NCI-H524 (cell line): ENCODE results near the gene POLR2C.
"Not testable (repeated sequence)": the region's sequence is repeated elsewhere in the genome, so short reads cannot be mapped to it uniquely, and the experiment has no call there.

Experiments used
- DNase-seq, 2 experiments: peaks; one replicate each; lab custom pipeline; 2025; lab: John Stamatoyannopoulos, UW

The POLR2C gene

DNA sequence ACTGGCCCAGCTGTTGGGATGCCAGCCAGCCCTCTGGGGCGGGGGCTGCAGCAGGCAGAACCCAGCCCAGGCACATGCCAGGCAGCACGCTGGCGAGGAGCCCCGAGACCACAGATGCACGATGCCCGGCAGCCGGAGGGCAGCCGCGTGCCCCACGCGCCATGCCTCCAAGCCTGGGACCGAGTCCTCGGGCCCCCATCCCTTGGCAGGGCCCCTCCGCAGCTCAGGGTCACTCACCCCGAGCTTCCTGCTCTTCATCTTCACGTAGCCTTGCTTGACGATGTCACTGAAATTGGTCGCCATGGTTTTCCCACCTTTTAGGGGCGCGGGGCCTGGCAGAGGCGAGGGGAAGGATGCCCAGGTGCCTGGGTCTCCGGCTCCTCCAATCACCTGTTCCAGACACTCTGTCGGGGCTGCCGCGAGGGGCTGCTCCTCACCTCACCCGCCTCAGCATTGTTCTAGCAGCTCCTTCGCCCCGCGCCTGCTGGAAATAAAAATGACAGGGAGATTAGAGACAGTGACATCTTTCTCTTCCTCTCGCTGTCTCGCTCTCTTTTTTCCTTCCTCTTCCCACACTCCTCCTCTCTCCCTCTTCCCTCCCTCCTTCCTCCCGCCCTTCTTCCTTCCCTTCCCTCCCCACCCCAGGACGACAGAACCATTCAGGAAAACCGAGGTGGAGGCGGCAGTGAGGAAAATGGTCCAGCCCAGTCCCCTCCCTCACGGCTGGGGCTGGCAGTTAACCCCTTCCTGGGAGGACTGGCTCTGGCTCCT, 16.9 kb downstream of the POLR2C start:
- DNase-seq = peak; percentile 39 to 61

DNA sequence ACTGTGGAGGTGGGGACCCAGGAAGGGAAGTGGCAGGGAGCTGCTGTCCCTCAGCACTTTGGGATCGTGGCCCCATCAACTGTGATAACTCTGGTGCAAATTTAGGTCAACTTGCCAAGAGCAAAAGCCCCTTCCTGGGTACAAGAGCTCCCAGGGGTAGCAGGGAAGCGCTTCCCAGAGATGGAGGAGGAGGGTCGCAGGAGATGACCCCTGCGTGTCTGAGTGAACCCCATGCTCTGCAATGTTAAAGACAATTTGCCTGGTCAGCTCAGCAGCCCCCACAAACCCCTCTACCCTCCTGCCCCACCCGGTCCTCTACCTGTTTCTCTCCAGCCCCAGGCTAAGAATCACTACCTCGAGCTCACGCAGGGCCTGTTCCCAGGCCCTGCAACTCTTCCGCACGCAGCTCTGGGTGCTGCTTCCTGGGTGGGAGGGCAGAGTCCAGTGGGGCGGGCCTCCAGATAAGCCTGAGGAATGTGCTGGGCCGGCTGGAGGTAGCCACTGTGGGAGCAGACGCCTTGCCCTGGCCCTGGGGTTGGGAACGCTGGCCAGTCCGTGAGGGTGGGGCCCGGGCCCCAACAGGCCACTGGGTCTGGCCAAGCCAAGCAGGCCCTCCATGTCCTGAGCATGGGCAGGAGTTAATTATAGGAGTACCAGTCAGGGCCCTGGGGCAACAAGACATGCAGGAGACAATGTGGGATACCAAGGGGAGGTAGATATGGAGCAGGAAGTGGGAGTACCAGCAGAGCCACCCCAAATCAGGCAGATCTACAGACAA, 17.7 kb downstream of the POLR2C start:
- DNase-seq = no peak

DNA sequence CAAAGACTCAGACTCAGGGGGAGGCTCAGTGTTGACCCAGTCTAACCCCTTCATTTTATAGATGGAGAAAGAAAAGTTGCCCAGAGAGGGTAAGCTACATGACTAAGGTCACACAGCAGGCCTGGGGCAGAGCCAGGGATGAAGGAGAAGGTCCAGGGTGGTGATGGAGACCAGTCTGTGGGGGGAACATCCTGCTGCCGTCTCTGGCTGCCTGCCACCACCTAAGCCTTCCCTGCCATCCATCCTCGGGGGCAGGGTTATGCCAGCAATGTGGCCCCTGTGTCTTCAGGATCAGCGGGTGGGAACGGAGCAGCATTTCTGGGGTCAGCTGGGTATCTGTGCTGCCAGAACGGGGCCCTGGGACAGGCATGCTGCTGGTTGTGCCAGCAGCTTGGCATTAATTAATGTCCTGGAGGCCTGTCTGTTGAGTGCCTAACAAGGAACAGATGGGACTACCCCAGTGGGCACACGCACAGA, 18.3 kb downstream of the POLR2C start:
- DNase-seq = peak; percentile 63 to 82

DNA sequence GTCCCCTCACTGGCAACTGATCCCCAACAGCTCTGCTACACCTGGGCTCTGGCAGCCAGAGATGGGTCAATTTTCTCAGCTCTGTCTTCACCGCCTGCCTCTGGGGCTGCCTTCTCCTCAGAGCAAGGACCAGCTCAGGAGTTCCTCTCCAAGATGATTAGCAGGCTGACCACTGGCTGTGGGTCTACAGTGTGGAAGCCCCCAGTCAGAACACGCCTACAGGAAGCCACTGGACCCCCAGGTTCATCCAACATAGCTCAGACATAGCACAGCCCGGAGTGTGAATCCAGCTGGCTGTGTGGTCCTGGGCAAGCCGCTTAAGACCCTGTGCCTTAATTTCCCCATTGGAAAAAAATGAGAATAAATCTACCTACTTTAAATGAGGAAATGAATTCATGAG, 18.9 kb downstream of the POLR2C start:
- no peak for DNase-seq

DNA sequence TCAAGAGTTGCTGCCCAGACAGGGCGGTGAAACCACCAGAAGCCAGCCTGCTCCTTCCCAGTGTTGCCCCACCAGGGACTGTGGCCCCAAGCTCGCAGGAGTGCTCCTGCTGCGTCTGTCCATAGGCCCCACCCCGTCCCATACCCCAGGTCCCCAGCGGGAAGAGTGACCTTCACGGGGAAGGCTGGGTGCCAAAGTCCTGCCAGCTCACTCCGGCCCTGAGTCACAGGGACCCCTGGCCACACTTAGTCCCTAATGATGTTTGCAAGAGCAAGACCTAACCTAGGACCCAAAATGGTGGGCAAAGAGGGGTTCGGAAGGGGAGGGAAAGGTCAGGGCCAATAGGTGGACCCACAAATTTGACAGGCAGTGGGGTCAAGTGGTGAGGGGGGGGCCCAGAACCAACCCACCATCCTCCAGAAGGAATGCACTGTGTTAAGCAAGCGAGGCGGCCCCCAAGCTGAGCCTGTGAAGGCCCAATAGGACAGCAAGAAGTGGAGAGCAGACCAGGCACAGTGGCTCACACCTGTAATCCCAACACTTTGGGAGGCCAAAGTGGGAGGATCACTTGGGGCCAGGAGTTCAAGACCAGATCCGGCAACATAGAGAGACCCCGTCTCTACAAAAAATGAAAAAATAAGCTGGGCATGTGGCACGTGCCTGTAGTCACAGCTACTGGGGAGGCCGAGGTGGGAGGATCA, 20.5 kb downstream of the POLR2C start:
- no peak for DNase-seq

DNA sequence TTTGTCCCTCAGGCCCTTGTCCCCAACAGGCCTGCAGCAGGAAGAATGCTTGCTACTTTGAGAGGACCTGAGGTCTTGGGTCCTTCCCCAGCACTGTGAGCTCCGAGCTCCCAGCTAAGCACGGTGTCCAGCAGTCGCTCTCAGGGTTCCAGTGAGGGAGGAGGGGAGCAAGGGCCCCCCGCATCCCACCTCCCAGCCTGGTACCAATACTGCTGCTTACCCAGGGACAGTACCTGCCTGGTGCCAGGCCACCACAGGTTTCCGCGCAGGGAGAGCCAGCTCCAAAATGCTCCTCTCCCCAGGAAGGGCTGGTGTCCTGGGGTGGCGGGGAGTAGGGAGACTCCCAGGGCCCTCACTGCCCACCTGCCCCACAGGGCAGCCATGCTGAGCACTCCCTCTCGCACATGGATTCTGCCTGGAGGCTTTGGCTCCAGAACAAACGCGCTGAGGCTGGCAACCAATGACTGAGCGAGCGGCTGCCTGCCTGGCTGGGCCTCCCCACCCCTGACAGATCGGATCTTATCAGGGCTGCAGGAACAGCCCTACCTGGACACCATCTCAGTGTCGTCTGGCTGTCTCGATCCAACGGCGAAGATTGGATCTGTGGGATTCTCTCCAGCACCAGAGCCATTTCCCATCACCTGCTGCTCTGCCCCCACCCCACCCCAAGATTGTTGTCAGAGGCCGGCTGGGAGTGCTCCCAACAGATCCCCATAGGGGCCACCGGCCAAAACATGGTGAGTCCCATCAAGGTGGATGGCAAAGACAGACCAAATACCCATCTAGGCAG, 21.4 kb downstream of the POLR2C start:
- no peak for DNase-seq

DNA sequence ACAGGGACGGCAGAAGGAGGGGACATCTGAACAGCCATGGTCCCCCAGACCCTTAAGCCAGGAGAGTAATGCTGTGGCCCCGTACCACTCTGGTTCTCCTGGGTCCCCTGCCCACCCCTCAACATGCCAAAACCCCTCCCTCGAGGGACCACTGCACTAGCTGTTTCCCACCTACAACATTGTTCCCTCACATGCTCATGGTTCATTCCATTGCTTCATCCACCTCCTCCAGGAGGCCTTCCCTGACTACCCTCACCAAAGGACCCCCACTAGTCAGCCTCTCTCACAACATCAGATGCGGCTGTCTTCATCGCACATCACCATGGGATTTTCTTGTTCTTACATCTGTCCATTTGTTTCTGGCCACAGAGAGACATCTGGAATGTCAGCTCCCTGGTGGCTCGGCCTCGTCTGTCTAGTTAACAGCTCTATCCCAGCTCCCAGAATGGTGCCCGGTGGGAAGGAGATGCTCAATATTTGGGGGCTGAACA, 22.1 kb downstream of the POLR2C start:
- DNase-seq = no peak

DNA sequence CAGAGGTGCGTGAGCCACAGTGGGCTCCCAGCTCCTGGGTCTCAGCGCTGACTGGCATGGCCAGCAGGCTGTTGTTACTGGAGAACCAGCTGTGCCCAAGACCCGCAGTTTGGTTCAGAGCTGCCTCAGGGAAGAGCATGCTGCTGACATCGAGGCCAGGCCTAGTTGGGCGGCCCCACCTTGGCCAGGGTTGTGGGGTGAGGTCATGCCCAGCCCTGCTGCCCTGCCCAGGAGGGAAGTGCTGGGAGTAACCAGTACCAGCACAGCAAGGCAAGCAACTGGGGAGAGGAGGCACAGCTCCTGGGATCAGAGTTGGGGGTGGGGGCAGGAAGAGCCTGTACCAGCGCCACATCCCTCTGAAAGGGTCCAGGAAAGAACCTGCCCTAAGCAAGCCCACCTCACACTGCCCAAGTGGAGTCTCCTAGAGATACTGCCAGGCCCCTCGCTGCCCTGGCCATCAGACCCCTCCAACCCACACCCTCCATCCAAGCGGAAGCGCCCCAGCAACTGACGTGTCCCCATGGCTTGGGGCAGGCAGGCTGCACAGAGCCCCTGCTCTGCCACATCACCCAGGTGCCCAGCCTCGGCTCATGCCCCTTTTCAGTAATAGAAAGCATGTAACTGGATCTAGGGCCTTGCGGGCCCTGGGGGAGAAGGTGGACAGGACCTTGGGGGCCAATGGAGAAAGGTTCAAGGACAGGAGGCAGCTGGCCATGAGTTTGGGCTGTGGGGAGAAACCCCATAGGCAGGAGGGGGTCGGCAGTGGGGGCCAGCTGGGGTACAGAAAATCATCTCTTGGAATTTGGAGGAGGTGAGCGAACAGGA, 22.8 kb downstream of the POLR2C start:
- DNase-seq = no peak

DNA sequence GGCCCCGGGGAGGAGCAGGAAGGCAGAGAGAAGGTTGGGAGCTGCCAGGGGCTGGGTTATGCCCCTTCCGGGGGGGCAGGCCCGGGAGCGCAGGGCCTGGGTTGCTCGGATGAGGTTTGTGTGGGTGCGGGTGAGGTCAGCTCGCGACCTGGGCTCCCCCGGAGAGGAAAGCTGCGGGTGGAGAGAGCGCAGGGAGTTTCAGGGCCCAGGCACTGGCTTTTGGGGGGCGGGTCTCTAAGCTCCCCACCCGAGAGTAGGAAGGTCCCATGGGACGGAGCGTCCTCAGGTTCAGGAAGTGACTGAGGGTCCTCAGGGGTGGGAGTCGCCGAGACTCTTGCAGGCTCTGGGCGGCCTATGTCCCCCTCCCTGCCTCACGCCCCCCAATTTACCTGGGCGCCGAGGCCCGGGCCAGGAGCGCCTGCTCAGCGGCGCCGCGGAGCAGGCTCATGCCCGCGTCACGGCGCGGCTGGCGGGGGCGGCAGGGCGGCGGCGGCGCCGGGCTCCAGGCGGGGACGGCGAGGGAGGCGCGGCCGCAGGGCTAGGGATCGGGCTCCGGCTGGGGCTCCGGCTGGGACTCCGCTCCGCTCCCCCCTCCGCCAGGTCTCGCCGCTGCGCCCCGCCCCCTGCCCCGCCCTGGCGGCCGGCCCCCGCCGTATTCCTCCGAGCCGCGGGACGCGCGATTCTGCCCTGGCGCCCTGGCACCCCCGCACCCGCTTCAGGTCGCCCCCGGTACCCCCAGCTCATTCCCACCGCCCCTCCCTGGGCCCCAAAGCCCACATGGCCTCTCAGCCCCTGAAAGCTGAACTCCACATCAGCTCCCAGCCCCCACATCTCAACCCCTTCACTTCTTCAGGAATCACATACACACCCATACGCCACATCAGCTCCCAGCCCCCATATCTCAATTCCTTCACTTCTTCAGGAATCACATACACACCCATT, 23.7 kb downstream of the POLR2C start, which contains the start of gene DOK4:
DOK4 (minus strand) TSS at position 578 of the 942 bp plus-strand sequence. CDS start 6,986 bp downstream, outside the sequence.
- peak; percentile 35 to 57 for DNase-seq

DNA sequence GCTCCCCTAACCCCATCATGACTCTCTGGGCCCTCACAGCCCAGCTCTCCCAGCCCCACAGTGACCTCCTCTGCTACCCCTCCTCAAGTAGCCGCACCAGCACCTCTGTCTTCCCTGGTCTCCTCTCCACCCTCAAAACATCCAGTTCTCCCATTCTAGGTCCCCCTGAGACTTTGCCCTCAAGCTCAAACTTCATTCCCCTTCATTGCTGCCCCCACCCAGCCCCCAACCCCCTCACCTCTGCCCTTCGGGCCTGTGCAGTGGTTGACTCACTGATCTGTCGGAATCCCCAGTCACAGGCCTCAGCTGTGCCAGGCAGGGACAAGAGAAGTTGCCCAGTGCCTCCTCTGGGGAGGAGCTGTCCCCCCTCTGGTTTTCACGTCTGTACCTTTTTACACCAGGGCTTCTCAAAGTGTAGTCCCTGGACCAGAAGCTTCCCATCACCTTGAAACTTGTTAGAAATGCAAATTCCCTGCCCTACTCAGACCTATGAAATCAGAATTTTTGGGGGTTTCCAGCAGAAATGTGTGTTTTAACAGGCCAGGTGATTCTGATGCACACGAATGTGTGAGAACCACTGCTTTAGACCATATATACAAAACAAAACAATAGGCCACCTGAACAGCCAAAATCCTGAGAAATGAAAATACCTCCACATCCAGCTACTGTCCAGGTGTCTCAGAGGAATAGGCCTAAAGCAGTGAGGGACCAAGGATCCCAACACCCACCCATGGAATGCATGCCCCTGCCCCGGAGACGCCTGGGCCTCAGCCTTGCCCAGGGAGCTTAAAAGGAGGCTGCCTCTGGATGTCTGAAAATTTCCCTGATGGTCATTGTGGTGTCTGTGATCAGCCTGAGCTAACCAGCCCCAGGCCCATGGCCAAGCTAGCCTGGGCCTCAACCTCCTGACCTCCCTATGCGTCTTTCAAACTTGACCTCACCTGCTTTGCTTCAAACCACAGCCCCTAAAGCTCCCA, 24.7 kb downstream of the POLR2C start:
- no peak for DNase-seq

DNA sequence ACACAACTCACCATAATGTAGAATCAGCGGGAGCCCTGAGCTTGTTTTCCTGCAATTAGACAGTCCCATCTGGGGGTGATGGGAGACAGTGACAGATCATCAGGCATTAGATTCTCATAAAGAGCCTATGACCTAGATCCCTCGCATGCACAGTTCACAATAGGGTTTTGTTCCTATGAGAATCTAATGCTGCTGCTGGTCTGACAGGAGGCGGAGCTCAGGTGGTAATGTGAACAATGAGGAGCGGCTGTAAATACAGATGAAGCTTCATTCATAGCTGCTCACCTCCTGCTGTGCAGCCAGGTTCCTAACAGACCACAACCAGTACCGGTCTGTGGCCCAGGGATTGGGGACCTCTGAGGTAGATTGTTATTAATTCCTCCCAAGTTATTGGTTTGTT, 26.8 kb downstream of the POLR2C start:
- no peak for DNase-seq

DNA sequence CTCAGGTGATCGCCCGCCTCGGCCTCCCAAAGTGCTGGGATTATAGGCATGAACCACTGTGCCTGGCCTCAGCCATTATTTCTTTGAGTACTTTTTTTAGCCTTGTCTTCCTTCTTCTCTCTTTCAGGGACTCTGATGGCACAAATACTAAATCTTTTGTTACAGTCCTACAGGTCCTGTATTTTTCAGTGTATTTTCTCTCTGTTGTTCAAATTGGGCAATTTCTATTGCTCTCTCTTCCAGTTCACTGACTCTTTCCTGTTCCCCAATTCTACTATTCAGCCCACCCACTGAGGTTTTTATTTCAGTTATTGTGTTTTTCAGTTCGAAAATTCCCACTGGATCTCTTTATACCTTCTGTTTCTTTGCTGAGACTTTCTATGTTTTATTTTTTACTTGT, 31.3 kb downstream of the POLR2C start:
- DNase-seq = no peak

DNA sequence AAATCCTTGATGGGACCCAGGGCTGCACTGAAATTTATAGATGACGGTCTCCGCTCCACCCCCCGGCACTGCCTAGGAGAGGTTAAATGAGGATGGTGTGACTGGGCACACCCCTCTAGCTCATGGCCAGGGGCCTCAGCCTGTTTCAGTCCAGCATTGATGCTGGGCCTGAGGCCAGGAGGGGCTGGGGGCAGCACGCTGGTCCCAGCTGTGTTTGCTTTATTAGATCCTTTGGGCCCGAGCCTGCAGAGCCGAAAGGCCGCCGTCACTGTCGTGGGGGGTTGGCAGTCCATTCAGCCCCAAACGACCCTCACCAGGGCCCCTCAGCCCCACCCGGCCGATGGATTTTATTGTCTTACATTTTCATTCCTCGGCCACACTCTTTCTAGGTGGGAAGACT, 34.6 kb downstream of the POLR2C start:
- DNase-seq = no peak

DNA sequence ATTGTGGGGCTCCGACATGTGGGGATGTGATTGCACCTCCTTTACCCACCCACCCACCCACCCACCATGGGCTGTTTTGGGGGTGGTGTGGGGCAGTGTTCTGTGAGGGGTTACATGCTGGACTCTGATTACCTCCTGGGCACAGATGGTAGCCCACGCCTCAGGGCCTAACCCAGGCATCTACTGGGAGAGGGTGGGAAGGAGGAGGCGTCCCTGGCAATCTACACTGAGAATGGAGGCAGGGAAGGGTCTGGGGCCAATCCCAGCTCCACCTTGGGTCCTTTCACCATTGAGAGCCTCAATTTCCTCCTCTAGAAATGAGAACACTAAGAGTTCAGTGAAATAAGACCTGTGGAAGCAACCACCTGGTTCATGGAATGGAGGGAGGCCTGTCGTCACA, 35.6 kb downstream of the POLR2C start:
- DNase-seq = no peak

DNA sequence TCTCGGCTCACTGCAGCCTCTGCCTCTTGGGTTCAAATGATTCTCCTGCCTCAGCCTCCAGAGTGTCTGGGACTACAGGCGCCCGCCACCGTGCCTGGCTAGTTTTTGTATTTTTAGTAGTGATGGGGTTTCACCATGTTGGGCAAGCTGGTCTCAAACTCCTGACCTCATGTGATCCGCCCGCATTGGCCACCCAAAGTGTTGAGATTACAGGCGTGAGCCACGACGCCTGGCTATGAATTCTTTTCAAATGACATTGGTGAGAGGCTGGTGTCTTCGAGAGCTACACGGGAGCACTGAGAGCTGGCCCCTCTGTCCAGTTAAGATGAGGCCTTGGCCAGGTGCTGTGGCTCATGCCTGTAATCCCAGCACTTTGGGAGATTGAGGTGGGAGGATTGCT, 37.5 kb downstream of the POLR2C start:
- DNase-seq = not testable (repeated sequence)

DNA sequence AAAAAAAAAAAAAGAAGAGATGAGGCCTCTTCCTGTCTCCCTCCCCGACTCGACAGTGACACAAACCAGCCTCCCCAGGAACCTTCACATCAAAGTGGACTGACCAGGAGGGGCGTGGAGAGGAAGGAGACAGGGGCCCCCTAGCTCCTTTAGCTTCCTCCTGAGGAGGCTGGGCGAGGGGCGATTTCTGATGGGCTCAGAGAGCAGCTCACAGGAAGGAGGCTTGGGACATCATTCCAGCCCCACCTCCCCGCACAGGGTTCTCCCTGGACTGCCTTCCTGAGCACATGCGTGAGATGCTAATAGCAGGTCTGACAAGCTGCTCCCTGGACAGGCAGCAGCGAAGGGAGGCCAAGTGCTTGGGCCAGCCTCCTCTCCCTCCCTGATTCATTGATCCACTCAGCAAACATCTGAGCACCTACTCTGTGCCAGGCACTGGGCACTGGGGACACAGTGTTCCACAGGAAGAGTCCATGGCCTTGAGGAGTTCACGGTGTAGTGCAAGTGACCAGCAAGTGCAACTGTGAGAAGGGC, 38.2 kb downstream of the POLR2C start:
- no peak for DNase-seq

DNA sequence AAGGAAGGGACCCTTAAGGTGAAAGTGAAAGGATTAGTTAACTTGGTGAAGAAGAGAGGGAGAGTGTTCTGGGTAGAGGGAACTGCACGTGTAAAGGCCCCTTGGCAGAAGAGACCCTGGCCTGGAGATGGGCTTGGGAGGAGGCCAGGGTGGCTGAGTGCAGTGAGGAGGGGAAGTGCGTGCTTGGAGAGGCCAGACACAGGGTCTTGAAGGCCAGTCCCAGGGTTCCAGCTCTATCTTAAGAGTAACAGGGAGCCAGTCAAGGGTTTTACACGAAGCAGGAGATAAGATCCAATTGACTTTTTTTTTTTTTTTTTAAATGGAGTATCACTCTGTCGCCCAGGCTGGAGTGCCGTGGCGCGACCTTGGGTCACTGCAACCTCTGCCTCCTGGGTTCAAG, 39.0 kb downstream of the POLR2C start:
- DNase-seq = no peak
